WERI-Rb-1 (cell line): ENCODE data around the gene DBH.

Experiments used
- DNase-seq: peaks from one replicate; pipeline ENCODE4 v3.0.0-alpha.2; 2020
- H3K27ac ChIP-seq: fragments of 250-450 bp; sonication (Bioruptor Pico); 2 replicates; pipeline ENCODE4 v1.5.1; 2020; ENCODE audit warnings: mild to moderate bottlenecking, moderate library complexity
- H3K27me3 ChIP-seq: fragments of 250-450 bp; sonication (Bioruptor Pico); 2 replicates; pipeline ENCODE4 v1.5.1; 2021; ENCODE audit warnings: mild to moderate bottlenecking, low read depth, moderate library complexity; ENCODE audit not compliant: insufficient read depth, severe bottlenecking
- H3K36me3 ChIP-seq: fragments of 250-450 bp; sonication (Bioruptor Pico); 2 replicates; pipeline ENCODE4 v1.5.1; 2020; ENCODE audit warnings: mild to moderate bottlenecking, moderate library complexity
- H3K4me3 ChIP-seq: 2 replicates; pipeline ENCODE4 v1.5.1; 2011; ENCODE audit warnings: low read depth, mild to moderate bottlenecking, control low read depth, low read length
- H3K9me3 ChIP-seq: fragments of 250-450 bp; sonication (Bioruptor Pico); 2 replicates; pipeline ENCODE4 v1.5.1; 2021; ENCODE audit warnings: mild to moderate bottlenecking, moderate library complexity; ENCODE audit not compliant: severe bottlenecking
- TF ChIP-seq, protein P1 (sequence below): IDR thresholded peaks from 2 replicates; pipeline ENCODE4 v1.5.1; 2011; ENCODE audit warnings: low read depth, mild to moderate bottlenecking, control low read depth, inconsistent platforms, low read length

The DBH gene

GRCh38 chr9:133591116-133591910, 44.9 kb upstream of the DBH start:
- Histone ChIP-seq H3K27ac (no peak overlapping the region), H3K27me3 (no peaks in the 10 kb centered on the region), H3K9me3 (peaks cover 4% of the 10 kb centered on the region), H3K4me3 (no peak overlapping the region), H3K36me3 (no peaks in the 10 kb centered on the region)
- no peak for DNase-seq
- TF ChIP-seq, protein P1, sequence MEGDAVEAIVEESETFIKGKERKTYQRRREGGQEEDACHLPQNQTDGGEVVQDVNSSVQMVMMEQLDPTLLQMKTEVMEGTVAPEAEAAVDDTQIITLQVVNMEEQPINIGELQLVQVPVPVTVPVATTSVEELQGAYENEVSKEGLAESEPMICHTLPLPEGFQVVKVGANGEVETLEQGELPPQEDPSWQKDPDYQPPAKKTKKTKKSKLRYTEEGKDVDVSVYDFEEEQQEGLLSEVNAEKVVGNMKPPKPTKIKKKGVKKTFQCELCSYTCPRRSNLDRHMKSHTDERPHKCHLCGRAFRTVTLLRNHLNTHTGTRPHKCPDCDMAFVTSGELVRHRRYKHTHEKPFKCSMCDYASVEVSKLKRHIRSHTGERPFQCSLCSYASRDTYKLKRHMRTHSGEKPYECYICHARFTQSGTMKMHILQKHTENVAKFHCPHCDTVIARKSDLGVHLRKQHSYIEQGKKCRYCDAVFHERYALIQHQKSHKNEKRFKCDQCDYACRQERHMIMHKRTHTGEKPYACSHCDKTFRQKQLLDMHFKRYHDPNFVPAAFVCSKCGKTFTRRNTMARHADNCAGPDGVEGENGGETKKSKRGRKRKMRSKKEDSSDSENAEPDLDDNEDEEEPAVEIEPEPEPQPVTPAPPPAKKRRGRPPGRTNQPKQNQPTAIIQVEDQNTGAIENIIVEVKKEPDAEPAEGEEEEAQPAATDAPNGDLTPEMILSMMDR, result no peak

DNA sequence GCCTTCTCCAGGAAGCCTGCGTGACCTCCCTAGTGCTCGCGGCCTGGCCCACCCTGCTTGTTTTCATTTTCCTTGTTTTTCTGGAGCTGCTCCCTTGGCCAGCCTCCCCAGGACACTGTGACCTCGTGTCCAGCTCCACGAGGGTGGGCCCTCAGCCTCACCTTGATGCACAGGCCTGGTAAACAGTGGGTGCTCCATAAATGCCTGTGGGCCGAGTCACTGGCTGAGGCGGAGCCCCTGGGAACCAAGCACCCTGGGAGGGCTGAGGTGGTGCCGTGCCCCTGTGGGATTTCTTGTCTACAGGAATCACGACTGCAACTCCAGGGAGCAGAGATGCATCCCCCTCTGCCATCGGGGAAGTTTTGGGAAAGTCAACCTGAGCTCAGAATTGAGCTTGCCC, 44.2 kb upstream of the DBH start:
- Histone ChIP-seq H3K4me3 (no peak overlapping the region), H3K27me3 (no peaks in the 10 kb centered on the region), H3K9me3 (peaks cover 4% of the 10 kb centered on the region), H3K27ac (no peak overlapping the region), H3K36me3 (no peaks in the 10 kb centered on the region)
- DNase-seq, result no peak
- TF ChIP-seq, protein P1, result no peak

DNA sequence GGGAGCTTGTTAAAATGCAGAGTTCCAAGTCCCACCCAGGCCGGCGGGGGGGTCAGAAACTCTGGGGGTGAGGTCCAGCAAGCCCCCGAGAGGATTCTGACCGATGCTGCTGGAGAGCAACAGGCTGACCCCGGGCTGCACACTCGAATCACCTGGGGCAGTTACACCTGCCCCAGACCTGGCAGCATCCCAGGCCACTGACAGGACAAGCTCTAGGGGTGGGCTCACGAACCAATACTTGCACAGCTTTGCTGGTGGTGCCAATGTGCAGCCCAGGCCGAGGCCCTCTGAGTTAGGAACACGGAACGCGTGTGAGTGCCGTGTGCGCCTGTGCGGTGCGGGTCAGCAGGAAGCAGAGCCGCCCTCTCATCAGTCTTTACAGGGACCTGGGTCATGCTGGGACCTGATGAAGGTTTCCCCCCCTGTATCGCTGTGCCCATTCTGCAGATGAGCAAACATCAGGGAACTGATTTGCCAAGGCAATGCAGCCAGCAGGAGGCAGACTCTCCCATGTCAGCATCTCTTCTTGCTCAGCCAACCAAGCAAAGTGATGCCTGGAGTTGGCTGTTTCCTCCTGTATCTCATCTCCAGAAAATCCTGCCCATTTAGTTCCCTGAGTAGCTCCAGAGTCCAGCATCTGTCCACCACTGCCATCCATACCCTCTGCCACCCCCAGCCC, 43.3 kb upstream of the DBH start:
- Histone ChIP-seq H3K27ac (no peak overlapping the region), H3K27me3 (no peaks in the 10 kb centered on the region), H3K36me3 (no peaks in the 10 kb centered on the region), H3K9me3 (peaks cover 4% of the 10 kb centered on the region), H3K4me3 (no peak overlapping the region)
- TF ChIP-seq, protein P1, result peak; percentile 43; the same call in 1 of the 2 replicates
- DNase-seq, result no peak

GRCh38 chr9:133593587-133594253, 42.4 kb upstream of the DBH start:
- no peak for DNase-seq
- H3K9me3 ChIP-seq, result peaks cover 2% of the 10 kb centered on the region
- H3K27ac ChIP-seq, result no peak overlapping the region
- TF ChIP-seq, protein P1, result no peak
- no peaks in the 10 kb centered on the region for H3K27me3 ChIP-seq
- H3K36me3 ChIP-seq, result no peaks in the 10 kb centered on the region
- no peak overlapping the region for H3K4me3 ChIP-seq

GRCh38 chr9:133594310-133594709, 41.9 kb upstream of the DBH start:
- no peaks in the 10 kb centered on the region for H3K27me3 ChIP-seq
- H3K27ac ChIP-seq, result no peak overlapping the region
- H3K9me3 ChIP-seq, result peaks cover 2% of the 10 kb centered on the region
- no peak overlapping the region for H3K4me3 ChIP-seq
- no peaks in the 10 kb centered on the region for H3K36me3 ChIP-seq
- TF ChIP-seq, protein P1, result no peak
- no peak for DNase-seq
